Stimulated activated CD4-positive, alpha-beta T cell treated with anti-CD3 and anti-CD28 coated beads, Interleukin-4, amount 100 ng/mL, for 48 hours (primary cell): ENCODE results near the gene RCAN3.
A peak's percentile ranks its signal among the peaks of the same experiment; 100 is the strongest.
"Not testable (repeated sequence)": the region's sequence is repeated elsewhere in the genome, so short reads cannot be mapped to it uniquely, and the experiment has no call there.

Source experiments
- DNase-seq, 2 donors: peaks; one replicate each; pipeline ENCODE4 v3.0.0-alpha.2; 2020; ENCODE audit warnings: low read depth in 2 of 2

The RCAN3 gene

GRCh38 chr1:24486331-24487065 is 16.1 kb upstream of the RCAN3 start:
- DNase-seq = no peak

GRCh38 chr1:24487455-24487854 is 15.2 kb upstream of the RCAN3 start:
- no peak for DNase-seq

GRCh38 chr1:24488159-24488558 is 14.5 kb upstream of the RCAN3 start:
- peak in 1 of 2 donors; percentile 56 for DNase-seq

- no peak for DNase-seq
Measured at GRCh38 chr1:24489674-24490073, 13.0 kb upstream of the RCAN3 start.

GRCh38 chr1:24490101-24490781 is 12.4 kb upstream of the RCAN3 start:
- DNase-seq = no peak

GRCh38 chr1:24491577-24492360 is 10.9 kb upstream of the RCAN3 start:
- no peak for DNase-seq

- DNase-seq = not testable (repeated sequence)
Measured at GRCh38 chr1:24492935-24493334, 9.7 kb upstream of the RCAN3 start.

GRCh38 chr1:24493785-24494184 is 8.9 kb upstream of the RCAN3 start:
- no peak for DNase-seq

- DNase-seq = no peak
Measured at GRCh38 chr1:24498589-24498988, 4.0 kb upstream of the RCAN3 start.

- DNase-seq = no peak
Measured at GRCh38 chr1:24500448-24501048, 2.1 kb upstream of the RCAN3 start.

- DNase-seq = peak in 1 of 2 donors; percentile 40
Measured at GRCh38 chr1:24501371-24502064, 1.1 kb upstream of the RCAN3 start.

- peak; percentile 63 to 68 for DNase-seq
Measured at GRCh38 chr1:24502065-24502708, 449 bp upstream of the RCAN3 start.

GRCh38 chr1:24503059-24503751 is 569 bp downstream of the RCAN3 start:
- no peak for DNase-seq

GRCh38 chr1:24503870-24504523 is 1.4 kb downstream of the RCAN3 start:
- no peak for DNase-seq

GRCh38 chr1:24504560-24504959 is 1.9 kb downstream of the RCAN3 start:
- no peak for DNase-seq

- no peak for DNase-seq
Measured at GRCh38 chr1:24505816-24506215, 3.2 kb downstream of the RCAN3 start.

GRCh38 chr1:24506691-24507381 is 4.2 kb downstream of the RCAN3 start:
- DNase-seq = no peak

- DNase-seq = no peak
Measured at GRCh38 chr1:24507405-24507804, 4.8 kb downstream of the RCAN3 start.

- no peak for DNase-seq
Measured at GRCh38 chr1:24508911-24509310, 6.3 kb downstream of the RCAN3 start.
